NCI-H460 (cell line): Measurements from ENCODE around the gene SSBP3. TPM values are rescaled to one million over a fixed set of nuclear protein-coding genes. Genes with fewer than 3 reads are reported as not detected.
"Not testable (repeated sequence)": the region's sequence is repeated elsewhere in the genome, so short reads cannot be mapped to it uniquely, and the experiment has no call there.

Source experiments
- DNase-seq: peaks from one replicate; pipeline ENCODE4 v3.0.0-alpha.2; 2016; ENCODE audit warnings: low read depth; ENCODE audit errors: extremely low read depth
- total RNA-seq: library from RNA; depleted of rRNA; stranded (reverse); fragments of >200 nt; shearing (Covaris generic); gene quantifications from 2 replicates; pipeline ENCODE4 v1.2.3, GENCODE V29; 2014

SSBP3 gene
- total RNA-seq, 1 experiment from 2014 or later, result 3.1 TPM

DNA sequence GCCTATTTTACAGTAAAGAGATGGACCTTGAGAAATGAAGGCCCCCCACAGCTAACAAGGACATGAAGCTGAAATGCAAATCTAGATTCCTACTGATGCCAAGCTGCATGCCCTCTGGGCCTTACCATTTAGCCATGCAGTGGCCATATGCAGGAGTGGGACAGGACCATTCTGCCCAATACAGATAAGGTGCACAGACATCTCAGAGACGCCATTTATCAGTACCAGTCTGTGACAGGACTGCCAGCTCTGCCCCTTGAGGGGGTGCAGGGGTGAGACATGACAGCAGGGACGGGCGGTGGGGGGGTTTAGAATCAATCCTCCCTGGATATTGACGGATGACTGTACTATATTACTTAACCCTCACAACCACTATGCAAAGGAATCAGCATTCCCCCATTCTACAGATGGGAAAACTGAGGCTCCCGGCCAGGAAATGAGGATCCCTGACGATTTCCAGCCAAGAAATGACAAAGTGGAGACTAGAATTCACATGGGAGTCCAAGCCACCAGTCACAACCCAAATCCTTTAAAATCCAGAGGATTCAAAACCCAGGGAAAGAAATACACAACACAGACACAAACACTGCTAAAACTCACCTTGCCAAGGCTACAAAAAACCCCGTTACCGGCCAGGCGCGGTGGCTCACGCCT, 10.8 kb downstream of the SSBP3 start:
- no peak for DNase-seq

DNA sequence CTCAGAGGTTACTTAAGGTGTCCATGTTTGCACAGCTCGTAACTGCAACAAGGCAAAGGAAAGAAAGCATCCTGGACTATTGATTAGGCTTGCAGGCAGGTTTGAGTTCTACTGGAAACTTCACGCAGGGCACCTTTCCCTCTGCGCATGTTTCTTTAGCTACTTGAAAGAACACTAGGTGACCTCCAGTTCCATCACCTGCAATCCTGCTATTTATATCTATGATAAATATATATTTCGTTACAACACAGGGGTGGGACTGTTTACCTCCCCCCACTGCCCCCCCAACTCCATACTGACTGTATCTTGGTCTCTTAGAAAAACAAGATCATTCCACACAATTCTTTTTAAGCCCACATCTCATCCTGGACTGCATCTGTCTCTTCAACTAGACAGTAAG, 12.1 kb downstream of the SSBP3 start:
- DNase-seq, result no peak

DNA sequence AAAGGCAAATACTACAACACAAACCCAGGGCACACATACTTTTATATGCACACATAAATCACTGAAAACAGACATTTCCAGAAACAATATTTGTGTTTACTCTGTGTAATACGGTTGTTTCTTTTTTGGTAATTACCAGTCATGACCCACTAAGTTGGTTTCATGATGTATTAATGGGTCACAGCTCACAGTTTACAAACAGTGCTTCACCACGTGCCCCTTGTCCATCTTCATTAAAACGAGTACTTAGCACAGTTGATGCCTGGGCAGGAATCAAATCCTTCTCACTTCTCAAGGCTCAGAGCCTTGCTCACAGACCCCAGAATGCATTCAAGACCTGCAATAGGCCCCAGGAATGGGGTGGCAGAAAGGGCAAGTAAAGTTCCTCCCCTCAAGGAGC, 13.8 kb downstream of the SSBP3 start:
- no peak for DNase-seq

DNA sequence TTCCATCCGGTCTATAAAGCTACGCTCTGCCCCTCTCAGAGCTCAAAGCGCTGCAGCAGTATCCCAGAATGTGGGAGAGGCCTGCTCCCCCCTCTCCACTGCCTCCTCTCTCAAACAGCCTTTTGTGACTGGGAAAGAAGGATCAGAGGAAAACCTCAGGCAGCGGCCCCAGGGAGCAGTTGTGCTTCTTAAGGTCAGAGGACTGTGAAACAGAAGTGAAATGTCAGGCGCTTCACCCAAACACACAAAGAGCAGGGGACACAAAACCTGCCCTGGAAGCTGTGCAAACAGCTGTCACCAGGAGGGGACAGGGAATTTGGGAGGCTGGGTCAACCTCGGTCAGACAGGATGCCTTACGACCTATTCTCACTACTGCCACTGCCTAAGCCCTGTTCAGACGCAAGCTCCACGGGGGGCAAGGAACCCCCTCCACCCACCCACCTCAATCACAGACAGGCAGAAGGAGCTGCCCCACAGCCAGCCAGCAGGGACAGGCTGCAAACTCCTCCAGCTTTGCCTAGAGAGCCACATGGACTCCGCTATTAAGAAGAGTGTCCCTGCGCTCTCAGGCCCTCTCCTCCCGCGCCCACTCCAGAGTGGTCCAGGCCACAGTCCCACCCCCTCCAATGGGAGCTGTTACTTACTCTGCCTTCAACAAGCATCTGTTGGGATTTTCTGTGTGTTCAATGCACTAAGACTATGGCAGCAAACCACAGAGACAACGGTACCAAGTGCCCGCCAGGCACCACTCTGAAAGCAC, 14.6 kb downstream of the SSBP3 start:
- DNase-seq, result no peak

DNA sequence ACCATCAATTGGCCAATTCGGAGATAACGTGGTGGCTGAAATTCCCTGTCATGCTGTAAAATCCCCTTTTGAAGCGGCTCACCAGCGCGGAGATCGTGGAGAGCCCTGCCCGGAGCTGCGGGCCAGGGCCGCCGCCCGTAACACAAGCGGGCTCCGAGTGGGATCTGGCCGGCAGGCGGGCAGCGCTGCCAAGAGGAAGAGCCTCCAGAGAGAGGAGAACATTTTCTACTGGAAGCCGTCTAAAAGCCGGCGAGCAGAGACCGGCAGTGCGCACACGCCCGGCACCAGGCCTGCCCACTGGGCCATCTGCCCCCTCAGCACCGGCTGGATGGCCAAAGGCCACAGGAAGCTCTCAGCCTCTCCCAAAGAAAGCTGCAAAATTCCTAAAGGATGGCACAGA, 15.5 kb downstream of the SSBP3 start:
- DNase-seq, result no peak

DNA sequence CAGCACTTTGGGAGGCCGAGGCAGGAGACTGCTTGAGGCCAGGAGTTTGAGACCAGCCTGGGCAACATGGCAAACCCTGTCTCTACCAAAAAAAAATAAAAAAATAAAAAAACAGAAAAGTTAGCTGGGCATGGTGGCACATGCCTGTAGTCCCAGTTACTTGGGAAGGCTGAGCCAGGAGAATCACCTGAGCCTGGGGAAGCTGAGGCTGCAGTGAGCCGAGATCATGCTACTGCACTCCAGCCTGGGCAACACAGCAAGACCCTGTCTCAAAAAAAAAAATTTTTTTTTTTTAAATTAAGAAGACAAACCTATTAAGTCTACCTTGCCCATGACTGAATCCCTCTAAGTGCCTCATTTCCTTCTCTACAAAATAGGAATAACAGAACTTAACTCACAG, 16.6 kb downstream of the SSBP3 start:
- not testable (repeated sequence) for DNase-seq

DNA sequence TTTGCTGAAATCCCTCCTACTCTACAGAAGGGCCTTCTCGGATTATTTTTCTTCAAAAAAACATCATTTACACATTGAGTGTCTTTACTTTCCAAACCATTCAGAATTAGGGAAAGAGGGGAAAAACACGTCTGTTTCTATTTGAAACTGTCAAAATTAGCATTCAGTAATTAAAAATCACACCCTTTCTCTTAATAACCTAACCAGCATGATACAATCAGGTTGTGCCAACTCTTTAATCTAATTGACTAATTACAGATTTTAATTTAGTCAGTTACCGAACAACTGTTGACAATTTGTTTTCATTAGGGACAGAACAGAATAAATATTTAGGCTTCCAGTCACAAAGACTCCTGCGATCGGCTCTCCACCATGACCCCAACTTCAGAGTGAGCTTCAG, 18.8 kb downstream of the SSBP3 start:
- DNase-seq, result no peak

DNA sequence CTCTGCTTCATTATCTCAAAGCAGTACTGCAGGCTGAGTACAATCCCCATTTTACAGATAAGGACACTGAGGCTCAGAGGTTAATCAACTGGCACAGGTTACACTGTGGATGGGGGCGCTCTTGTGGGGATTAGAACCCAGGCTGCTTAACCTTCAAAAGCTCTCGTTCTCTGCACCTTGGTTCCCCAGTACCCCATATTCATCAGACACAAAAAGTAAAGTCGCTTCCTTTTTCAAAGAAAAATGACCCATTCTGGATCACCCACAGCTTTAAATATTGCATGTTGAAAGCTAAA, 20.5 kb downstream of the SSBP3 start:
- no peak for DNase-seq

DNA sequence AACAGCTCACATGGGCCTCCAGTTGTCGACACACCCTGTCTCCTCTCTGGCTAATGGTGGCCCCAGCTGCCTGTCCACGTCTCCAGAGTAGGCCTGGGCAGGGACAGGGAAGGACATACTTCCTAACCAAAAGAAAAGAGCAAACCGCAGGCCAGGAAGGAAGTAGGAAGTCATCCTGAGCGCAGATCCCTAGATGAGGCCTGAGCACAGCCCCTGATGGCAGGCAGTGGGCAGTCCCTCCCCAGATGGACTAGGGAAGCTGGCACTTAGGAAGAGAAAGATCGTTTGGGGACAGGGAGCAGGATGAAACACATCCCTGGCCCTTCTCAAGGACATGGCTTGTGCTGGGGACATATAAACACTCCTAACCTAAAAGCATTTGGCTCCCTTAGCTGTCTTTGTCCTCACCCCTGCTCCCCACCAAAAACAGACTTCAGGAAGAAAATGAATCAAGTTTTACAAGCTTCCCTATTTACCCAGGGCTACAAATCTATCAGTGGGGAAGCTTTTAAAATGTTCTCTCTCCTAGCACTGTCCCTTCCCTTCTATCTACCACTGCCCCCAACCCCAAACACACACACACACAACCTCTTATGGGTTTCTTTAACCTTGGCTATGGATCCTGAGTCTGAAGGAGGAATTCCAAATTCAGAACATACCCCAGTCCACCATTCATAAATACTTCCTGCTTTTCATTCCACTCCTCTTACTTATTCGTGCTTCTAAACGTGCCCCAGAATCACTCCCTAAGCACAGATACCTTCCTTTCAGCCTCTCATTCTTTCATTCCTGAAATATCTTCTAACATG, 21.1 kb downstream of the SSBP3 start:
- DNase-seq, result no peak

DNA sequence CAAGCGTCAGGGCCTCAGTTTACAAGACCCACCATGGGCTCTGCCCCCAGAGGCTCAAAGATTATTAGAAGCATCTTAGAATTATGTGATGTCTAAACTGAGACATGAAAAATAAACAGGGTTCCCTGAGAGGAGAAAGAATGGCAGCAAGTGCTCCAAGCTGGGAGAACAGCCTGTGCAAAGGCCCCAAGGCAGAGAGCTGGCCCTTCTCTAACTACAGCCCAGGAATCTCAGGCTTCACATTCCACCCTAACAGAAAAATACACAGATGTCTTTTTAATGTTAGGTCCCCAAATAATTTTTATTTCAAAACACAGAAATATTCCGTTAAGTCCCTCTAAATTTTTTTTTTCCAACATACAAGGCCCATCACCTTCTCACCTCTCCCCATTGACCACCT, 21.7 kb downstream of the SSBP3 start:
- no peak for DNase-seq

DNA sequence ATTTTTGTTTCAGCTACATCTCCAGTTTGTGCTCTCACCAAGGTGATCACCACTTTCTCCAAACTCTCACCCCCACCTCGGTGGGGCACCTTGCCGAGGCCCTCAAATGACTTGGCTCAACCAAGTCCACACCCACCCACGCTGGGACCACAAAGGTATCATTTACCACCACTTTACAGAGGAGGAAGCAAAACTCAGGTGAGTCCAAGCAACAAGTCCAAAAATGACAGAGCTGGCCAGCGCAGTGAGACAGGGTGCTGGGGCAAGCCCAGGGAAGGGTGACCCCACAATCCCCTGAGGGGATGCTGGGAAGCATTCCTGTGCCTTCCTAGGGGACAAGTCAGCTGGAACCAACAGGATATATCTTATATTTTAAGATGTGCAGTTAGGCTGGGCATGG, 24.7 kb downstream of the SSBP3 start:
- DNase-seq, result no peak

DNA sequence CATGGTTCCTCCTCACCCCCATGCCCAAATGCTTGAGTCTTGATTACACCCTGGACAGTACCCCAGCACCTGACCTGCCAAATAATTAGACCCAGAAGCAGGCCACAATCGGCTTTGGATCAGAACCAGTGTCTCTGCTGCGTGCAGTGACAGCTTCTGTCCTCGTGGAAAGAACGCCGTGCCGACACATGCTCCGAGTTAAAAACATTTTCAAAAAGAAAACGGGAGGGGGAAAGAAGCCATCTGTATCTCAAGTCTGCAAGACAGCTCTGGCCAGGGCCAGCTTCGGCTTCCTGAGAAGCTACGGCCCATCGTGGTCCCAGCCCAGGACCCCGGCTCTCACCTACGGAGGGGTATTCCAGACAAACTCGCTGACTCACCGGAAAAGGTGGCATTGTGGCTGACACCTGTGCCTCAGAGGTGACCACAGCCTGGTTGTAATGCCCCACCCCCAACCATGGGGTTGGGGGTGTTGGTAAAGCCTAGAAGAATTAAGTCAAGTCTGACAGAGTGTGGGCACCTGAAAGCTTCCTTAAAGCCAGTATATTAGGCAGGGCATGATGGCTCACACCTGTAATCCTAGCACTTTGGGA, 25.8 kb downstream of the SSBP3 start:
- no peak for DNase-seq

DNA sequence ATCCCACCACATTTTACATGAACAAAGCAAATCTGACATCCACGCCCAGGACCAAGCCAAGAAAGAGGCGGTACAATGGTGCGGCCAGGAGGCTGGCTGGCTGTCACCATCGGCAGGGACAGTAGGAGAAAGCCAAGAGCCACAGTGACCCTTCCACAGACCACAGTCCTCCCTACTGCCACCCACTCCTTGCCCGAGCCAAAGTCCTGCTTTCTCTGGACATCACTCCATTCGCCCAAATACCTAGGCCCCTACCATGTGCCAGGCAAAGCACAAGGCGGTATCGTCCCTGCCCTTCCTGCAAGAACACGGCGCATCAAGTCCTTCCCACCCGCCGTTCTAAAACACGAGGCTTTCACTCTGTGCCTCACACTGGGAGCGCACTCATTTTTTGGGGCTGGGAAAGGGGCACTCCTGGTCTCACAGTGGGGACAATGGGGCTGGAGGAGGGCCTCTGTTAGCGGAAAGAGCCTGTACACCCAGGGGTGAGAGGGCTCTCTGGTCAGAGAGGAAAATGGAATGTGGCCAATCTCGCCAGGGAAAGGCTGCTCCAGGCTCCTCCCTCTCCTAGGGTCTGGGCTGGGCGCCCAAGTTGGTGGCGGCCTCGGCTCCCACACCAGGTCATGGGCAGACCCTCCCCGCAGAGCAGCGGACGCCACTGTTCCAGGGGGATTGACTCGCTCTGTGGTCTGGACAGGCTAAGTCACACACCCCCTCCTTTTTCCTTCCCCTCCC, 26.5 kb downstream of the SSBP3 start:
- DNase-seq, result no peak

DNA sequence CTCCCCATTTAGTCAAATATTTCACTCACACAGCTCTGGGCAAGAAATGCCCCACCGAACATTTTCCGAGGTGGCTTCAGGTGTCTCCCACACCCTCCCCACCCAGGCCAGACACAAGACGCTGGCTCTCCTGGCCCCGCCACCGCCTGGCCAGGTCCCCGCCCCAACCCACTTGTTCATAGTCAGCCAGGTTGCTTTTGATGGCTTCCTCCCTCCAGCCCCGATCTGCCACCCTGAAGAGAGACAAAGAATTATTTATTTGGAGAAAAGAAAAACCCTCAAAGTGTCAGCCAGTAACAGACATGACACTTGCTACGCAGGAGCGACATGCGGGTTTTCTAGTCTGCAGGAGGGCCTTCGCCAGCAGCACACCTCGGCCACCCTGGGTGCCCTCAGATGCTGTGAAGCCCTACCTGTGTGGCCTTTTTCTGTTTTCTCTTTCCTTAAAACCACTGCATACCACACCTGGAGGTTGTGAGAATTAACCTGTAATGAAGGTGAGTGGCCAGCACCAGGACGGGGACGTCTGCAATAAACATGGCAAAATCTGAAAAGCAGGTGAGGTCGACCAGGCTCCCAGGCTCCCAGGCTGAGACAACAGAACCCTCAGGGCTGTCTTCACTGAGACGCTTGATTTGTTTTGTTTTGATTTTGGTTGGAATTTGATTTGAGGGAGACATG, 27.2 kb downstream of the SSBP3 start:
- DNase-seq, result no peak

DNA sequence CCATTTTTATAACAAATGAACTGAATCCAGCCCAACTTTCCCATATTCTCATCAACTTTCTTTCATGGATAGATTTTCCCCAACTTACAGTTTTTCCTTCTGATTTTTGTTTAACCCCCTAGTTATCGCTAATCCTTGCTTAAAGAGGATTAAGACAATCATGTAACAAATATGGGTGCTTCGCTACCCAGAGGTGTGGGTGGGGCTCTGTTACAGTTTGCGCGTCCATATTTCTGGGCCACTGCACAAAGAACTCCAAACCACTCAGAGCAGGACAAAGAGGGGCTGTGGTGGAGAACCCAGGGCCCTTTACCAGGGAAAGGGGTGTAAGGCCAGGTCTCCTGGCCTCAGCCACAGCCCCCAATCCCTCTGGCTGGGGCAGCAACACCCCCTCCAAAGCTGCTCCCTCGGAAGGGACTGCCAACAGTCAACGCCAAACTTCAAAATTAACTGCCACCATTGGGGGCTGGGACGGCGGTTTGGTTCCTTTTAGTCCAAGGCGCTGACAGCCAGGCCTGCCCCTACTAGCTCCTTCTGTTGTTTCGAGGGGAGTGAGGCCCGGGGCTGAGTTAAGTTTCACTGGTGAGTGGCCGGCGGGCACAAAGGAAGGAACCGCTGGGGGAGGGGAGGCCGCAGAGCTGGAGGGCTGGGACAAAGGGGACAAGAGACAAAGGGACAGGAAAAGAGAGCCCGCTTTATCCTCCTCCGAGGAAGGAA, 27.9 kb downstream of the SSBP3 start:
- no peak for DNase-seq

DNA sequence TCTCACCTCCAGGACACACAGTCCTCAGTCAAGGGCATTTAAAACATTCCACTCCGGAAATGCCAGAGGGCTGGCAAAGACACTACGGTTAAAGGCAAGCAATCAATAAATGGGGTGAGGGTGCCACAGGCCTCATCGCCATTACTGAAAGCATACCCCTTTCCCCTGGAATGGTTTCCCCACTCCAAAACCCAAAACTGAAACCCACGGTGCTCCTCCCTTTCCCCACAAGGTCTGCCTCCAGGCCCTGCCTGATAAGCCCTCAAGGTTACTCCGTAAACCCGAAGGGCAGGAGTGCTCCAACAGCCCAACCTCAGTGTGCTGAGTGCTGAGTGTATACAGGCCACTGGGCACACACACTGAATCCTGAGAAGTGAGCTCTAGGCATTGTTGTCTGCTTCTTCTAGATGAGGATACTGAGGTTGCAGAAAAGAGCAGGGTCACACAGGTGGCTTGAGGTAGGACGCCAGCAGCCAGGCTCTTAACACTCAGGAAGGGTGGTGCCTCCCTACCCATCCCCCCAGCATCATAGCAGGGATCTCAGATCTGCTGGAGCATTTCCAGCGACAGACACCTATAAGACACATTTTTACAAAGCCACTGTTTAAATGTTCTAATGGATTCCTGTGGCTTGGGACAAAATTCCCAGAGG, 29.0 kb downstream of the SSBP3 start:
- DNase-seq, result no peak

DNA sequence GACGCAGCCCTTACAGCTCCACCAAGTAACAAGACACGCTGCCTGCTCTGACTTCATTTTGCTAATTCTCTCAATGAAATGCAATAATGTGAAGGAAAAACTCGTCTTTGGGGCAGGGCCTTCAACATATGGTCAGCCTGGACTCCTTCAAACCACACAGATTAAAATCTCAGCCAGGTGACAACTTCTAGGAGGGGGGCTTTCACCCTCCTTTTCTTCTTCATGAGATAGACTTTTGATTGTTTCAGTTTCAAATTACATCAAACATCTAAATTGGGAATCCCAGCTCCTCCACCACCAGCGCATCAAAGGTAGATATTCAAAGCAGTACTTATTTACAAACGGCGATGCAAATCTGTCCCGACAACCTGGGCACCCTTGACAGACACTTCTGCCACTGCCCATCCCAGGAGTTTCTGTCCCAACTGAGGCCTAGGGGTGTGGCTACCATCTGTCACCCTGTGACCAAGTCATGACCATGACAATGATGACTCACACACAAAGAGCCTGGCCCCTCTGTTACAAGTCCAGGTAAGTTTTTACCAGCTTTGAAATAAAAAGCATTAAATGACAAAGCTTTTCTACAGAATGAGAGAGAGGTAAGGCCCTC, 29.7 kb downstream of the SSBP3 start:
- DNase-seq, result no peak

DNA sequence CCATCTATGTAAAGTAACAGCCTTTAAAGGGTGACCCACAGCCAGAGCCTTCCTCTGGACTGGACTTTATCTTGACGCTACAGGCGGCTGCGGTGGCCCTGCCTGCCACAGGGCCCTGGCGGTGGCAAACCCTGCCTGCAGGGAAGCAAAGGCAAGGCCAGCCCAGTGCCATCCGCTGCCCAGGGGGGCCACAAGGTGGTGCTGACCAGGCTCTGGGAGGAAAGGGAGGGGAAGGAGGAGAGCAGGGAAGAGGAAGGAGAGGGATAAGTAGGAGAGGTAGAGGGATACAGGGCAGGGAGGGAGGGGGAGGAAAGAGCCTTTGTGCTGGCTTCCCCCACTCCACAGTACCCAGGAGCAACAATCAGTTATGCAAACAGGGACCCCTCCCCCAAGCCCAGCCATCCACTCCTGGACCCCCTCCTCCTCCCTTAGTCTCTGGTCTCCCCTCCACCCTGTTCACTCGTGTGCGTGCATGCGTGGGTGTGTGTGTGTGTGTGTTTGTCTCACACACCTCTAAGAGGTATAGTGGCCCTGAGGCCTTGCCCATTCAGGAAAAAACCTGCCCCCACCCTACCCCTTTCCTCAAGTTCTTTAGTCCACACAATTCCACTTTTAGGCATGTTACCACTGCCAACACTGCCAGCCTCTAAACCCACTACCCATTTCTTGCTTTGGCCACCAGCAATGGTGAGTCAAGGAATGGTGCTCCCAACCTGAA, 30.3 kb downstream of the SSBP3 start:
- no peak for DNase-seq
